Spleen (tissue), 7 donors: ENCODE results near the gene PSMB1.
"Not testable (repeated sequence)": the region's sequence is repeated elsewhere in the genome, so short reads cannot be mapped to it uniquely, and the experiment has no call there.

ENCODE experiments used
- POLR2A ChIP-seq, 3 donors: fragments of 450-650 bp; IDR thresholded peaks; one replicate each; pipeline ENCODE4 v1.5.1; 2017; ENCODE audit warnings: antibody characterized with exemption in 3 of 3, mild to moderate bottlenecking in 1 of 3
- POLR2AphosphoS5 ChIP-seq, 3 donors: sonication (generic); formaldehyde crosslinking; IDR thresholded peaks; one replicate each; pipeline ENCODE4 v1.5.1; 2017; ENCODE audit warnings: antibody characterized with exemption in 3 of 3
- TF ChIP-seq, protein P1 (sequence below), 11 experiments: fragments of 200-600 bp in 7 of 11; fragments of 450-650 bp in 4 of 11; sonication (generic) in 4 of 11; IDR thresholded peaks in 8 of 11; conservative IDR thresholded peaks in 3 of 11; 1 replicate in 7 of 11; 2 replicates in 4 of 11; pipeline versions ENCODE4 v1.4.0 to v1.8.0; 2016 to 2021; ENCODE audit warnings: antibody characterized with exemption in 11 of 11, inconsistent platforms in 4 of 11, mild to moderate bottlenecking in 1 of 11
- donor health status: DM: no; HTN: no; CAD: no; lungs with moderate emphysema.
- donor health status: DM: no; HTN: no; CAD: no.
- donor health status: DM: no; HTN: no; CAD: no.

DNA sequence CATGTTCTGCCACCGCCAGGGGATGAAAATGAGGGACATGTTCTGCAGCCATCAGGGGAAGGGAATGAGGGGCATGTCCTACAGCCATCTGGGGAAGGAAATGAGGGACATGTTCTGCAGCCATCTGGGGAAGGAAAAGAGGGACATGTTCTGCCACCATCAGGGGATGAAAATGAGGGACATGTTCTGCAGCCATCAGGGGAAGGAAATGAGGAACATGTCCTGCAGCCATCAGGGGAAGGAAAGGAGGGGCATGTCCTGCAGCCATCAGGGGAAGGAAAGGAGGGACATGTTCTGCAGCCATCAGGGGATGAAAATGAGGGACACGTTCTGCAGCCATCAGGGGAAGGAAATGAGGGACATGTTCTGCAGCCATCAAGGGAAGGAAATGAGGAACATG lies 50.8 kb downstream of the PSMB1 start:
- TF ChIP-seq POLR2A, POLR2AphosphoS5 (IDR thresholded peaks at IDR 0.05): not testable (repeated sequence)
- TF ChIP-seq, protein P1, sequence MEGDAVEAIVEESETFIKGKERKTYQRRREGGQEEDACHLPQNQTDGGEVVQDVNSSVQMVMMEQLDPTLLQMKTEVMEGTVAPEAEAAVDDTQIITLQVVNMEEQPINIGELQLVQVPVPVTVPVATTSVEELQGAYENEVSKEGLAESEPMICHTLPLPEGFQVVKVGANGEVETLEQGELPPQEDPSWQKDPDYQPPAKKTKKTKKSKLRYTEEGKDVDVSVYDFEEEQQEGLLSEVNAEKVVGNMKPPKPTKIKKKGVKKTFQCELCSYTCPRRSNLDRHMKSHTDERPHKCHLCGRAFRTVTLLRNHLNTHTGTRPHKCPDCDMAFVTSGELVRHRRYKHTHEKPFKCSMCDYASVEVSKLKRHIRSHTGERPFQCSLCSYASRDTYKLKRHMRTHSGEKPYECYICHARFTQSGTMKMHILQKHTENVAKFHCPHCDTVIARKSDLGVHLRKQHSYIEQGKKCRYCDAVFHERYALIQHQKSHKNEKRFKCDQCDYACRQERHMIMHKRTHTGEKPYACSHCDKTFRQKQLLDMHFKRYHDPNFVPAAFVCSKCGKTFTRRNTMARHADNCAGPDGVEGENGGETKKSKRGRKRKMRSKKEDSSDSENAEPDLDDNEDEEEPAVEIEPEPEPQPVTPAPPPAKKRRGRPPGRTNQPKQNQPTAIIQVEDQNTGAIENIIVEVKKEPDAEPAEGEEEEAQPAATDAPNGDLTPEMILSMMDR (IDR thresholded peaks at IDR 0.05 in 8 of 11, conservative IDR thresholded peaks at IDR 0.05 in 3 of 11) = not testable (repeated sequence)
